CD4-positive, alpha-beta T cell treated with Interleukin-4 for 1 hour (primary cell): ENCODE results near the gene PPP2R3A.
"Not testable (repeated sequence)": the region's sequence is repeated elsewhere in the genome, so short reads cannot be mapped to it uniquely, and the experiment has no call there.

Experiments used
- DNase-seq, 2 donors: peaks; one replicate each; pipeline ENCODE4 v3.0.0-alpha.2; 2020 to 2022

The PPP2R3A gene

GRCh38 chr3:136023264-136023978 lies 57.9 kb downstream of the PPP2R3A start:
- DNase-seq: no peak

GRCh38 chr3:136036306-136036705 lies 70.8 kb downstream of the PPP2R3A start:
- DNase-seq: no peak

- DNase-seq: no peak
Observed at GRCh38 chr3:136038668-136039067, 73.1 kb downstream of the PPP2R3A start.

- DNase-seq: peak in 1 of 2 donors; percentile 28
Observed at GRCh38 chr3:136042608-136043221, 77.2 kb downstream of the PPP2R3A start.

- DNase-seq: no peak
Observed at GRCh38 chr3:136044980-136045745, 79.6 kb downstream of the PPP2R3A start.

- DNase-seq: no peak
Observed at GRCh38 chr3:136048068-136048467, 82.5 kb downstream of the PPP2R3A start.

GRCh38 chr3:136050250-136050649 lies 84.7 kb downstream of the PPP2R3A start:
- DNase-seq: no peak

GRCh38 chr3:136055491-136055890 lies 90.0 kb downstream of the PPP2R3A start:
- DNase-seq: no peak

GRCh38 chr3:136067211-136067610 lies 101.7 kb downstream of the PPP2R3A start:
- no peak for DNase-seq

GRCh38 chr3:136068708-136069107 lies 103.2 kb downstream of the PPP2R3A start:
- no peak for DNase-seq

- DNase-seq: no peak
Observed at GRCh38 chr3:136069933-136070332, 104.4 kb downstream of the PPP2R3A start.

- DNase-seq: no peak
Observed at GRCh38 chr3:136070334-136070733, 104.8 kb downstream of the PPP2R3A start.

GRCh38 chr3:136070953-136071949 lies 105.7 kb downstream of the PPP2R3A start:
- peak in 1 of 2 donors; percentile 12 for DNase-seq

- DNase-seq: no peak
Observed at GRCh38 chr3:136074546-136075170, 109.1 kb downstream of the PPP2R3A start.

GRCh38 chr3:136075218-136075808 lies 109.8 kb downstream of the PPP2R3A start:
- DNase-seq: peak; percentile 71 to 78

GRCh38 chr3:136075811-136076210 lies 110.3 kb downstream of the PPP2R3A start:
- DNase-seq: no peak

- DNase-seq: peak in 1 of 2 donors; percentile 46
Observed at GRCh38 chr3:136078421-136079364, 113.2 kb downstream of the PPP2R3A start.

- DNase-seq: not testable (repeated sequence)
Observed at GRCh38 chr3:136083641-136084382, 118.3 kb downstream of the PPP2R3A start.

GRCh38 chr3:136085067-136085466 lies 119.5 kb downstream of the PPP2R3A start:
- DNase-seq: not testable (repeated sequence)

GRCh38 chr3:136093771-136094170 lies 128.2 kb downstream of the PPP2R3A start:
- no peak for DNase-seq
